ENCODE measurements around the gene SEPTIN12.

SEPTIN12 gene, protein sequence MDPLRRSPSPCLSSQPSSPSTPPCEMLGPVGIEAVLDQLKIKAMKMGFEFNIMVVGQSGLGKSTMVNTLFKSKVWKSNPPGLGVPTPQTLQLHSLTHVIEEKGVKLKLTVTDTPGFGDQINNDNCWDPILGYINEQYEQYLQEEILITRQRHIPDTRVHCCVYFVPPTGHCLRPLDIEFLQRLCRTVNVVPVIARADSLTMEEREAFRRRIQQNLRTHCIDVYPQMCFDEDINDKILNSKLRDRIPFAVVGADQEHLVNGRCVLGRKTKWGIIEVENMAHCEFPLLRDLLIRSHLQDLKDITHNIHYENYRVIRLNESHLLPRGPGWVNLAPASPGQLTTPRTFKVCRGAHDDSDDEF

DNA sequence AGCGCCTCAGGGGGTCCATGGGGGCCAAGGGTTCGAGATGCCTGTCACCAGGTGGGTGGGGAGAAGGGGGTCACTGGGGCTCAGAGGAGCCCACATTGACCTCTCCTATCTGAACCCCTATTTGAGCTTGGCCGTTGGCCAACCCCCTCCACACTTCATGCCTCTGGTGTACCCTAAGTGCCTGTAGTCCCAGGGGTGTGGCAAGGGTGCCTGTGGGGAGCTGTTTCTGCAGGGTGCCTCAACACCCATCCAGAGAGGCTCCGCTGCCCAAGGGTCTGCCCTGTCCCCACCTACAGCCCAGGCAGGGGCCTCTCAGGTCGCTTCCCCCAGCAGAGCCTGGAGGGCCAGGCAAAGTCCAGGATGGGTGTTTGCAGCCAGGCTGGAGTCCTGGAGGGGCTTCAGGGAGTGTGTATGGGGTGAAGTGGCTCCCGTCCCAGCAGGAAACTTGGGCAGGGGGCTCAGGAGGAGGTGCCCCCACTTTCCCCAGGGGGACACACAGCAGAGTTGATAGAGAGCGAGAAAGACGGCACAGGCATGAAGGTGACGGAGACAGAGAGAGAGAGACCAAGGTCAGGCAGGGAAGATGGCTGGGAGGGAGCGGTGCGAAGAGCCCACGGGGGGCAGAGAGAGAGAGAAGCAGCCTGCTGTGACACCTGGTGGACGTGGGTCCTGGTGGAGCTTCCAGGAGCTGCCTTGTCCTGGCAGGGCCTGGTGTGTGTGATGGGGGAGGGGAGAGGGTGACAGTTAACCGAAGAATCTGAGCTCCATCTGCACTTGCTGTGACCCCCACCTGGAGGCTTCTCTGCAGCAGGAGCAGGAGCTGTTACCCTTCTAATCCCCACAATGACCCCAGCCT is at the start of gene SEPTIN12:
SEPTIN12 (minus strand) TSS at position 719 of the 856 bp plus-strand sequence; CDS start at position 19, 700 bp downstream.
- no peak for DNase-seq (ENCODE audit: low read depth)

DNA sequence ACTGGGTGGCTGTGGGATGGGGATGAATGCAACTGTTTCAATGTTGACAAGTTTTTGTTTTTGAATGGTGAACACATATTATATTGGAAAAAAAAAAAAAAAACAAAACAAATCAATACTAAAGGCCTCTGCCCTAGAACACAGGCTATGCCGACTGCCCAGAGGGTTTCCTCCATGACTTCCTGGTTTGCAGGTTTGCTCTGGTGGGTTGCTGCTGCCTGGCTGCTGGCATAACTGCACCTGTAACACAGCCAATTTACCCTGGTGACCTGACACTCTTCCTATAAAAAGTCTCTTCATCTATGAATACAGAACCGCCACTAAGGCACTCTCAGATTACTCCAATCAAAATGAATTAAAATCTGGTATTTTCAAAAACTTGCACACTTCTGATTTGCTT is 48.6 kb upstream of the SEPTIN12 start:
- DNase-seq (ENCODE audit: low read depth) = no peak

DNA sequence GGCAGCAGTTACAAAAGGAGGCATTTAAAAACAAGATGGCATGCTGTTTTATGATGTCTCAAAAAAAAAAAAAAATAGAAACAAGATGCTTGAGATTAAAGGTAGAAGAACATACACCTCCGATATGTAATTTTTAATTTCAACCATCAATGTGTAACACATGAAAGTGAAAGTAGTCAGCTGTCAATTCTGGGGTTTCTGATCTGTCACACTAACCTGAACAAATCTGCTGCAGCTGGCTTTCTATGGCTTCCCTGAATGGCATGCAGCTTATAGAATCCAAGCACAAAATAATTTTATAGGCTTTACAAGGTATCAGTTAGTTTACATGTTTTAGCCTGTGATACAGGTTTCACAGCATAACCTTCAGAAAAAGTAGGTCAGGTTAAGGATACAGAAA is 45.4 kb upstream of the SEPTIN12 start:
- DNase-seq (ENCODE audit: low read depth) = no peak

DNA sequence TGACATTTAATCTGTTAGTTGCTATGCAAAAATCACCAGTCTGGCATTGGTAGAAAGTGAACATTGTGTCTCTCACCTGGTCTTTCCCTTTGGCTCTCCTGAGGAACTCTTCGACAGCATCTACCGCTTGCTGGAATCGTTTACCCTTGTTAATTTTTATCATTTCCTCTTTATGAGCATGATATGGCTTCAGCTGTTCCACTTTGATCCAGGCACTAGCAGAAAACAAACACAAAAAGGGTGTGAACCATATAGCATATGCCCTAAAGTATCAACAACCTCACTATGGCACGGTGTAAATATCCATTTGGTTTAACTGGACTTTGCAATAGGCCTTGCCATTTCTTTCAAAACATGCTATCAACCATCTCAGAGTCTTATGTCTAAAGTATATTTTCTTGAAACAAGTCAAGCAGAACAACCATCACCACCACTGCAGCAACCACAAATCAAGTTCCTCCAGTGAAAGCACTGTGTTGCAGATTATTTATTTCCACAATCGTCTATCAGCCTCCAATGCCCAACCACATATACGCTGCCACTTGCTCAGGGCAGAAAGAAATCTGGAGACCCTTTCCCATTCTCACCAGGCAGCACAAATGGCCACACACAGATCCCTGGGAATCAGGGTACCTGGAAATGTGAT is 44.7 kb upstream of the SEPTIN12 start:
- DNase-seq (ENCODE audit: low read depth) = no peak

DNA sequence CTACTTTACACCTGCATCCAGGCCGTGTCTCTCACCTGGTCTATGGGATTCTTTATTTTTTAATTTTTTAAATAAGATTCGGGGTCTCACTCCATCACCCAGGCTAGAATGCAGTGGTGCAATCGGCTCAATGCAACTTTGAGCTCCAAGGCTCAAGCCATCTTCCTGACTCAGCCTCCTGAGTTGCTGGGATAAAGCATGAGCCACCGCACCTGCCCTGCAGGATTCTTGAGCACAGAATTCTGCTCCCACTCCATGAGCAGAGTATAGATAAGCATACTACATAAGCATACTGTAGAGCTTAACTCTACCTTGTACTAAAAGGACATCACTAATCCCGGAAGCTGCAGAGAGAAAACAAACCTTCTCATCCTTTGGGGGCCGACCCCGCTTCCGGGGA is 43.5 kb upstream of the SEPTIN12 start:
- DNase-seq (ENCODE audit: low read depth) = no peak

DNA sequence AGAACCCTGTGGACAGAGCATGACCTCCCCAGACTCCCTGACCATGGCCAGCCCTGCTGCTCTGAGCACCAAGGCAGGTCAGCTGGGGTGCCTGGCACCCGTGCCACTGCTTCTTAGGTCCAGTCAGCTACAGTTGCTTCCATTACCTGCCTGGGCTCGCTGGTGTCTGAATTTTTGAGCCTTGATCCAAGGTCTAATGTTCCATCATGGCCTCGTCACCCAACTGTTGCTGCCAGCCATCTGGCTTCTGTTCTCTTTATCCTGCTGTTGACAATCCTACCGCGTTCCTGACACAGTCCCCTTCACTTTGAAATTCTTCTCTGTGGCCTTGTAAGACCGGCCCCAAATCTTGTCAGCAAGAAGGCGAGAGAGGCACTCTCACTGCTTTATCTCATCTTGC is 42.3 kb upstream of the SEPTIN12 start:
- DNase-seq (ENCODE audit: low read depth) = no peak

DNA sequence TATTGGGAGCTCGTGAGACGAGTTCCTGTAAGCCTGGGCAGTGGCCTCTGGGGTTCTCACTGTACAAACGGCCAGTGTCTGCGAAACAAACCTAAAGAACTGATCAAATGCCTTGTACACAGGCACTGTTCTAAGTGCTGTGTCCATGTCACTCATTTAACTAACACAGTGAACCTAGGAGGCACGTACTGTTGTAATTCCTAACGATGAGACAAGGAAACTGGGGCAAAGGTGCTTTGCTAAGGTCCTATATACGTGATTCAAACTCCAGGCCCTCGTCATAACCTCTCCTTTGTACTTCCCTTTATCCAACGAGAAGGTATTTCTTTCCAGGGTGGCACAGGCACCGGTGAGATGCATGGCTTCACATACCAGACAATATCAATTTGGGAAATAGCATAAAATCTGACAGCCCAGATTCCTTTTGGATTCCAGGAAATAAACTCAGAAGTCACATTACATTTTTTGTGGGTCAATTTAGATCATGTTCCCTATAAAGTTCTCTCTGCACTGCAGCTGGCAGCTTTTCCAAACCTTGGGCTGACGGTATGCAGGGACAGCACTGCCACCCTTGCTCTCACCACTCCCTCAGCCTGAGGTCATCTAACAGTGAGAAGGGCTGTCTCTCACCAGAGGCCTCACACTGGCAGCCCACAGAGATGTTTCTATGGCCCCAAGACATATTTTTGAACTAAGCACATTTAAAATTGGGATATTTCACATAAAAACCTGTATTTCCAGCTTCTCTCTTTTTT is 40.6 kb upstream of the SEPTIN12 start:
- no peak for DNase-seq (ENCODE audit: low read depth)

DNA sequence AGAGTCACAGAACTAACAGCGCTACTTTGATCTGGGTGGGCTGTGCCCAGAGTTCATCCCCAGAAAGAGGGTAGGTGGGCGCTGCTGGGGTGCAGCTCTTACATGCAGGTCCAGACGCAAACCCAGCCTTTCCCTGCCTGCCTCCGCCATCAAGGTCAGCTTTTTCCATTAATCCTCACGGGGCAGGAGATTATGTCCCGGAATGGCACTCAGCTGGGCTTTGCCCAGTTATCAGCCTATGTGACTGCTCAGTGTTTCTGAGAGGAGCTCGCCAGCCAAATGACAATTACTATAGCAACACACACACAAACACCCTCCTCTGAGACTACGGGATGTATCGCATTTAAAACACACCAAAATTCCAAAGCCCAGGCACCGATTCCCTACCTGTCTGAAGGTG is 38.8 kb upstream of the SEPTIN12 start:
- DNase-seq (ENCODE audit: low read depth) = no peak

DNA sequence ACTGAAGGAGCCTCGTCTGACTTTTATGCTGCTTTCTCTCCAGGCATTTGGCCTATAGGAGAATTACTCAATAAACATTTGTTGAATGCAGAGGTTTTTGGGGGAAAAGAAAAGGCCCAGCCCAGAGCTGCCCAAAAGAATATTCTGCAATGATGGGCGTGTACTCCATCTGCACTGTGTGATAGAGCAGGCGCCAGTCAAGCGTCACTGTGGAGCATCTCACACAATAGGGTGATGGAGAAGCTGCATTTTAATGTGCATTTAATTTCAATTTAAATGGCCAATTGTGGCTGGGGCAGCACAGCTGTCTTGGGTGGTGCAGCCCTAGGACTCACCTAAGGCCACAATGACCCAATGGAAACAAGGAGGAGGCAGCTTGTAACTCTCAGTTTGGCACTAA is 38.4 kb upstream of the SEPTIN12 start:
- no peak for DNase-seq (ENCODE audit: low read depth)

DNA sequence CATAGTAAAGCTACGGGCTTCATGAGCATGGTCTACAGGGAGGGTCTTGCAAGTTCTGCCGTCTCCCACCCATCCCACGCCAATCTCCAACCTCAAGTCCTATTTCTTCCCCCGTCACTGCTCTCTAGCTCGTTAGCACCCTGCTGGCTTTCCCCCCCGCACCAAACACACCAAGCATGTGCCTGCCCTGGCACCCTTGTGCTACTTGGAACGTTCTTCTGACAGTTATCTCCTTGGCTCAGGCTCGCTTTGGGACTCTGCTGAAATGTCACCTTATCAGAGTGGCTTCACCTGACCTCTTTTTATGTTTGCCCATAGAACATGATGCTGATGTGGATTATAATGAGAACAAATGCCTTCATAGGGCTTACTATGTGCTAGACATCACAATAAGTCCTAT is 37.1 kb upstream of the SEPTIN12 start:
- no peak for DNase-seq (ENCODE audit: low read depth)

DNA sequence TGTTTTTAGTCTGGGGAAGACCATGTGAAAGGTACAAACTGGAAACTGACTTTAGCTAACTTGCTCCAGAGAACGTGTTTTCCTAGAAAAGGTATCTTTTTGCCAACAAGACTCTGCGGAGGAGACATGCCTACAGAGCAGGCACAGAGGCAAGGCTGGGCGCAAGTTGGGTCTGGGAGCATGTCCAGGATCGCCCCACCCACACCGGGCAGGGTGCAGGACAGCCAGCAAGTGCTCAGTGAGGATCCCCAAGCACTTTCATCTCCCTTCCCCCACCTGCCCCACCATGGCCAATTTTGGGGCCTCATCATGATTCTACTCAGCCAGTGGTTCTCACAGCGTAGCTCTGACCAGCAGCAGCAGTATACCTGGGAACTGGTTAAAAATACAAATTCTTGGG is 32.5 kb upstream of the SEPTIN12 start:
- DNase-seq (ENCODE audit: low read depth) = no peak

DNA sequence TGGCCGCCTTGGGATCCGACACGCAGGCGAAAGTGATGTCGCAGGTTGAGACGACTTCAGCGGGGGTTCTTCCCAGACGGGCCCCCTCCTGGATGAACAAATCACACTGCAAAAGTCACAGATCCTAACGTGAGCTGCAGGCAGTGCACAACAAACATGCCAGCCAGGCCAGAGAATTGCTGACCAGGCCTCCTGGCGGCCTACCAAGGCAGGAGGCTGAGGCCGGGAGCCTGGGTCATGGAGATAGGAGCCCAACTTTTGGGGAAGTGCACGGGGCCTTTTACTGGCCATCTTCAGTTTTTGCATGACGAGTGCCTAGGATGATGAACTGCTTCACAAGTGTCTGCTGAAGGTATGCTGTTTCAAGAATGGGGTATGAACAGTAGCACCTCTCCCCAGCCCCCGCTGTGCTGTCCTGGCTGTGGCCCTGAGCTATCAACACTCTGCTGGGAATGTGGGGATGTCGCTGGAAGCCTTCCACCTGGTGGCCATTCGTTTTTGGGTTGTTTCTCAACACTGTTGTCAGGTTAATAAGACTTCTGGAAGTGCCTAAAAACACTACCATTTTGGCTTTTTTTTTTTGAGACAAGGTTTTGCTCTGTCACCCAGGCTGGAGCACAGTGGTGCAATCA is 26.5 kb upstream of the SEPTIN12 start:
- no peak for DNase-seq (ENCODE audit: low read depth)

DNA sequence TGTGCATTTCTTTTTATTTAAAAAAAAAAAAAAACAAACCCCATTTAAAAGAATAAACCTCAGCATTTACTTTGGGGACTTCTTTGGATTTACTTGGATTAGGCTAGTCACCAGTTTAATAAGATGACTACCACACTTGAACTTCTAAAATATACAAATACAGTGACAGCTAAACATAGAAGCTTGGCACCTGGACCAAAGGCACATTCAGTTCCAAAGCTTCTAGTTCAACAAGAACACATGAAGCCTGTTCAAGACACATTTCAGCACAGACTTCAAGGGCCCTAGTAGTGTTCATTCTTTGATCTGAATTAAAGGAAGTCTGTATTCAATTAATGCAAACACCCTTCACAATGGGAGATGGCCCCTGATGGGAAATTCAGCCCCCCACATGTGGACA is 25.9 kb upstream of the SEPTIN12 start:
- no peak for DNase-seq (ENCODE audit: low read depth)

DNA sequence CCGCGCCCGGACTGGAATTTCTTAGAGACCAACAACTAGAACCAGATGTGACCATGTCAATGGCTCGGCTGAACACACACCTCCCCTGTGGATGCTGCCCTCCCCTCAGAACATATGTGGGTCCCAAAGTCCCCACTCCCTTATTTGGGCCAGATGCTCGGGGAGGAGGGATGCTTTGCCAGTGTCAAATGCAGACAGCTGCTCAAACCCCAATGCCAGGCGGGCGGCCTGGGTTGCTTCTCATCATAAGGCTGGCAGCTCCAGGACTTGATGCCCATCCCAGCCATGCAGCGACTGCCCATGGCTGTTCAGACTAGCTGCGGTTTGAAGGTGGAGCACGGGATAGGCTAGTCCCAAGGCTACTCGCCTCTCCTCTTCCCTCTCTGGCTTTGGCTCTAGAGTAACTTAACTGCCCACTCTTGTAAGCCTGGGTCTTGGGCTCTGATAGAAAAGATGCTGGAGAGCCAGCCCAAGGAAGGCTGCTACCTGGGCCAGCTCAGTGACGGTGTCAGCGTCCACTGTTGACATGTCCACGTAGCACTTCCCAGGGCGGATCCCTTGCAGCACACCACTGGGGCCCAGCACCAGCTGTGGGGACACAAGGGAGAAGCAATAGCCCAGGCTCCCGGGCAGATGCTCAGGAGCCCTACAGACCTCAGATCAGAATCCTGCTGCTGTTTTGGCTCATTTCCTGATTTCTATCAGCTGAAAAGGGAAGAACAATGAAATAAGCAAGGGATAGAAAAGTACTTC is 25.3 kb upstream of the SEPTIN12 start:
- no peak for DNase-seq (ENCODE audit: low read depth)

DNA sequence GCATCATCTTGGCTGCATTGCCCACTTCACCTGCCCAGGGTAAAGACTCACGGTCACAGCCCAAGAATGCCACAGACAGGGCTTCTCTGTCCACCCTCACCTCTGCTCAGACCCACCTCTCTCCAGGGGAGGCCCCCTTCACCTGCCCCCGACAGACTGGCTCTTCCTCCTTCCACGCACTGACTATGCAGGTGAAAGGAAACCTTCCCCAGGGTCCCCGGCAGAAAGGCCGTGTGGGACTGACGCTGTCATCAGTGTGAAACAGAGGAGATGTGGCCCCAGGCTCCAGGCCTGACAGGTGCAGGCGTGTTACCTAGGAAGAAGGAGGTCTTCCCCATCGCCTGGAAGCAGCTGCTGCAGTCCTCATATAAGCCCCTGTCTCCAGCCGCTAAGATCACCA is 23.6 kb upstream of the SEPTIN12 start:
- no peak for DNase-seq (ENCODE audit: low read depth)

DNA sequence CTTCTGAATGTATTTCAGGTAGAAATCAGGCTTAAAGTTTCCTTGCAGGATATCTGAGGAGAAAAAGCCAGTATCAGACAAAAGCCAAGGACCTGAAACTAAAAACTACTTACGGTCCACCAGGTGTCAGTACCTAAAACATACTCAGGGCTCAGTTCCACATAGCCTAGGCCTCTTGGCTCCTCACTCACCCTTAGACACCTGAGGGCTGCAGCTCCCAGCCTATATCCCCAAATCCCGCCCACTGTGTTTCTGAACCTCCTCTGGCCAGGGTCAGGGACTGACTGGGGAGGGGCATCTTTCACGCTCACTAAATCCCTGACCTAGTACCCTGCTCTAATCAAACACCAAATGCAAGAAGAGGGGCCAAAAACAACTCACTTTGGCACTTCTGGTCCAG is 23.1 kb upstream of the SEPTIN12 start:
- DNase-seq (ENCODE audit: low read depth) = no peak

DNA sequence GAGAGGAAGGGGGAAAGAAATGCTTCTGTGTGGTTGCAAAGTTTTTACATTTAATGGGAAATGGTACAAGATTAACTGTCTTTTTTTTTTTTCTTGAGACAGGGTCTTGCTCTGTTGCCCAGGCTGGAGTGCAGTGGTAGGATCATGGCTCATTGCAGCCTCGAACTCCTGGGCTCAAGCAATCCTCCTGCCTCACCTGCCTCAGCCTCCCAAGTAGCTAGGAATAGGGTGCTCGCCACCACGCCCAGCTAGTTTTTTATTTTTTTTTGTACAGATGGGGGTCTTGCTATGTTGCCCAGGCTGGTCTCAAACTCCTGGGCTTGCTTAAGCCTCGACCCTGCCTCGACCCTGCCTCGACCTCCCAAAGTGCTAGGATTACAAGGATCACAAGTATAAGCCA is 18.1 kb upstream of the SEPTIN12 start:
- no peak for DNase-seq (ENCODE audit: low read depth)

DNA sequence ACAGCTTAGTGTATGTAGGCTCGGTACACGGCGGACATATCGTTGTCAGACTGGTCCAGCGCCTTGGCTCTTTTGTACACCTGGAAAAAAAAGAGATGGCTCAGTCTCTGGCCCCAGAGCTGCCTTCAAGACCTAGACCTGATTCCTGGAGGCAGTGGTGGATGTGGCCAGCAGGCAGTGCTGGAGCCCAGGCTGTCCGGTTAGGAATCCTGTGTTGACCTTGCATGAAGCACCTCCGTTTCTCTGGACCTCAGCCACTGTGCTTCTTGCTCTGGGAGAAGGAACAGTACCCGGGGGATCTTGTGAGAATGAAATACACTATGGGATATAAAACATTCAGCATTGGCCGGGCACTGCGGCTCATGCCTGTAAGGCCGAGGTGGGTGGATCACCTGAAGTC is 17.1 kb upstream of the SEPTIN12 start:
- no peak for DNase-seq (ENCODE audit: low read depth)

DNA sequence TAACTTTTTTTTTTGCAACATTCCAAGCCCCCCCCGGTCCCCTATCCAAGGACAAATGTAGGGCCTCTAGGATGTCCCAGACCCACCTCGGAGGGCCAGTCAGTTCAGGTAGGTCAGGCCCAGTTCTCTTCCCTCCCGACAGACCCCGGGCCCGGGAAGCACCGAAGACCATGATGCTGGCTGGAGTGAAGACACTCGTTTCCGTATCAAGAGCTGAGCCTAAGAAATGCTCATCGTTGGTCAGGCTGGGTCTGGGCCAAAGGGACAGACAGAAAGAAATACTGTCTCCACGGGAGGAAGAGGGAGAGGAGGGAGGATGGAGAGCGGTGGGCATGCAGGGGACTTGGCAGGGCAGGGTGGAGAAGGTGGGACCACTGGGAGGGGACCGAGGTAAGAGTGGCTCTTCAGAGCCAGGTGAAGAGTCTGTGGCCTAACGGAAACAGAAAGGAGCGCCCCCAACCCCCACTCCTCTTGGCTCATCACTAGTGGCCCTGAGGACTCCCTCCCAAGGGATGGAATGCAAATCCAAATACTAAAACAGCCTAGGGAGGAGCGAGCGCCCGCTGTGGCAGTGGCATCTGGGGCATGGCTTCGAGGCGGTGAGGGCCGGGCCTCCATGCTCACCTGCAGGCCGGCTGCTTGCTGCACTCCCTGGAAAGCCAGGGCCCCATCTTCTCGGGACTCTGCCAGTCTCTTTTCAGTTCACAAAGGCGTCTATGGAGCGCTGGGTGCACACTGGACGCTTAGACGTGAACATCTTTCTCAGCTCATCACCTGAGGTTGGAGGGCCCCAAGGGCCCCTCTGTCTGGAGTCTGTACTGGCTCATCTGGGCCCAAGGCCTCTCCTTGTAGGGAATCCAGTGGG is 16.0 kb upstream of the SEPTIN12 start:
- no peak for DNase-seq (ENCODE audit: low read depth)

DNA sequence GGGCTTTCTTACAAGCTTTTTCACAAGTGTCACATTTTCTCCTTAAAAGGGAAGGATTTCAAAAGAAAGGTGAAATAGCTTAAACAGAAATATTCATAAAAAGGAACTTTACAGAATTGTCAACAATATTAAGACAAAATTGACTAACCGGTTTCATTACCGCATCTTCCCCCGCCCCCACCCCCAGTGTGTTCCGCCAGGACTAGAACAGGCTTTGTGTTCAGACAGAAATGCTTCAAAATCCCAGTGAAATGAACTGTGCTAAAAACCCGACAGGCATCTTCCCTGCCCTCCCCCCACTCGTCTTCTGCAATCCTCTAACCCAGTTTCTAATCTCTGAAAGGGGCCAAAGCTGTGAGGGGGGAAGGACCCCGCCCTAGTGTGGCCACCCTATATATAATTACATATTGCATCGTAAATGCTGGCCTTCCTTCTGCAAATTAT is 15.3 kb upstream of the SEPTIN12 start:
- DNase-seq (ENCODE audit: low read depth) = no peak
